ENCODE measurements around the gene A2ML1.

DNA sequence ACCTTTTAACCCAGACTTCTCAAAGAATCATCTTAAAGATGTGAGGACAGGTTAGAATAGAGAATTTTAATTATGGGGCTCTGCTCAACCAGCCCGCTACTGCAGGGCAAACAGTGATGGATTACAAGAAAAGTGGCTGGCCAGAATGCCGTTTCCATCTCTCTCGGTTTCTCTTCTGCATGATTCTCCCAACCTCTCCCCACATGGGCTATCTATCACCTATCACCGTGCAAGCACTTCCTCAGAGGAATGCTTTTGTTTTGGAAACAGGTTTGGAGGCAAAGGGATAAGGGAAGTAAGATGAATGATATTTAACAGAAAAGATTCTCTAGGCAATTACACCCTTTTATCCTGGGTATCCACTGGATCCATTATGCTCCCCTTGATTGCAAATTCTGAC is 54.5 kb downstream of the A2ML1 start:
- TF ChIP-seq CTCF (IDR thresholded peaks at IDR 0.05): no peak
- TF ChIP-seq EZH2phosphoT487 (IDR thresholded peaks at IDR 0.05): no peak
- TF ChIP-seq EZH2 (IDR thresholded peaks at IDR 0.05): no peak

Measured in neural progenitor cell (in vitro differentiated cells).